SK-N-SH (cell line): Measurements from ENCODE around the gene LHX4. TPM values are rescaled to one million over a fixed set of nuclear protein-coding genes. Genes with fewer than 3 reads are reported as not detected.

Experiments
- CTCF ChIA-PET: fragments of 300-600, 350-600 bp; formaldehyde crosslinking; extraction: SDS; loops from one replicate; lab custom pipeline; 2021; lab: Yijun Ruan, JAX
- POLR2A ChIA-PET: fragments of 350-600 bp; sonication (Branson Sonifier 250); formaldehyde crosslinking; extraction: SDS; loops from one replicate; lab custom pipeline; 2020; ENCODE audit warnings: antibody characterized with exemption, inconsistent platforms; lab: Yijun Ruan, JAX
- DNase-seq: peaks from one replicate; pipeline ENCODE4 v3.0.0; 2012
- H2AFZ ChIP-seq: fragments of 200-600 bp; sonication (generic); 2 replicates; pipeline ENCODE4 v1.8.1; 2016; ENCODE audit warnings: antibody characterized with exemption, mild to moderate bottlenecking, low read depth
- H3F3A ChIP-seq: fragments of 200-600 bp; sonication (generic); replicated peaks from 2 replicates; pipeline ENCODE3; 2016; ENCODE audit warnings: antibody characterized with exemption, mild to moderate bottlenecking; ENCODE audit not compliant: insufficient read depth
- H3K27ac ChIP-seq, 2 experiments: fragments of 200-500 bp in 1 of 2; fragments of 200-600 bp in 1 of 2; sonication (Bioruptor generic) in 1 of 2; sonication (generic), shearing (Covaris generic) in 1 of 2; 2 replicates each; pipeline versions ENCODE4 v1.5.1 to v1.6.1; 2014 to 2016; ENCODE audit warnings: low read depth in 2 of 2, inconsistent platforms in 1 of 2, low read length in 1 of 2, mild to moderate bottlenecking in 1 of 2, mixed read lengths in 1 of 2
- H3K27me3 ChIP-seq: fragments of 200-600 bp; sonication (generic), shearing (Covaris generic); 2 replicates; pipeline ENCODE4 v1.6.1; 2016; ENCODE audit warnings: mixed run types; ENCODE audit not compliant: insufficient read depth
- H3K36me3 ChIP-seq, 2 experiments: fragments of 200-500 bp in 1 of 2; fragments of 200-600 bp in 1 of 2; sonication (Bioruptor generic) in 1 of 2; sonication (generic) in 1 of 2; replicated peaks in 1 of 2; 2 replicates each; pipeline versions ENCODE3 to v1.5.1; 2014 to 2016; ENCODE audit warnings: low read length in 1 of 2, mild to moderate bottlenecking in 1 of 2; ENCODE audit not compliant: insufficient read depth in 2 of 2, control insufficient read depth in 1 of 2
- H3K4me1 ChIP-seq, 2 experiments: fragments of 200-500 bp in 1 of 2; fragments of 200-600 bp in 1 of 2; sonication (Bioruptor generic) in 1 of 2; sonication (generic), shearing (Covaris generic) in 1 of 2; 2 replicates each; pipeline versions ENCODE4 v1.5.1 to v1.6.1; 2014 to 2016; ENCODE audit warnings: low read depth in 1 of 2, low read length in 1 of 2, mixed run types in 1 of 2; ENCODE audit not compliant: insufficient read depth in 2 of 2, control insufficient read depth in 1 of 2
- H3K4me2 ChIP-seq: fragments of 200-600 bp; sonication (generic), shearing (Covaris generic); 2 replicates; pipeline ENCODE4 v1.6.1; 2017; ENCODE audit warnings: mixed run types
- H3K4me3 ChIP-seq, 2 experiments: fragments of 200-500 bp in 1 of 2; fragments of 200-600 bp in 1 of 2; sonication (Bioruptor generic) in 1 of 2; sonication (generic), shearing (Covaris generic) in 1 of 2; 2 replicates each; pipeline versions ENCODE4 v1.5.1 to v1.8.1; 2014 to 2016; ENCODE audit warnings: low read depth in 2 of 2, inconsistent platforms in 1 of 2, low read length in 1 of 2, mild to moderate bottlenecking in 1 of 2, mixed read lengths in 1 of 2, moderate library complexity in 1 of 2
- H3K79me2 ChIP-seq: fragments of 200-600 bp; sonication (generic); 2 replicates; pipeline ENCODE4 v1.8.1; 2017; ENCODE audit warnings: mild to moderate bottlenecking; ENCODE audit not compliant: insufficient read depth
- H3K9ac ChIP-seq: fragments of 200-600 bp; sonication (generic); 2 replicates; pipeline ENCODE4 v1.6.1; 2017; ENCODE audit warnings: mixed run types
- H3K9me2 ChIP-seq: fragments of 200-600 bp; sonication (generic); 2 replicates; pipeline ENCODE4 v1.6.1; 2017; ENCODE audit warnings: mixed run types
- H3K9me3 ChIP-seq: fragments of 200-600 bp; sonication (generic); 2 replicates; pipeline ENCODE4 v1.6.1; 2017; ENCODE audit warnings: mixed run types, mild to moderate bottlenecking, moderate library complexity
- H4K20me1 ChIP-seq: fragments of 200-600 bp; sonication (generic); 2 replicates; pipeline ENCODE4 v1.6.1; 2017; ENCODE audit warnings: mild to moderate bottlenecking, mixed run types; ENCODE audit not compliant: insufficient read depth
- EP300 ChIP-seq, 2 experiments: IDR thresholded peaks; 2 replicates each; pipeline versions ENCODE4 v1.4.0 to v1.6.1; 2012; ENCODE audit warnings: borderline replicate concordance in 1 of 2, low read depth in 1 of 2, low read length in 1 of 2
- FOSL2 ChIP-seq: IDR thresholded peaks from 2 replicates; pipeline ENCODE4 v1.4.0; 2012; ENCODE audit warnings: low read depth, mild to moderate bottlenecking, moderate library complexity, borderline replicate concordance
- FOXJ3 ChIP-seq: sonication (generic); formaldehyde crosslinking; IDR thresholded peaks from 2 replicates; pipeline ENCODE4 v1.5.1; 2020; ENCODE audit warnings: mild to moderate bottlenecking, missing genetic modification reagents
- FOXM1 ChIP-seq: IDR thresholded peaks from 2 replicates; pipeline ENCODE4 v1.4.0; 2012; ENCODE audit warnings: low read depth, mild to moderate bottlenecking
- GATA2 ChIP-seq: sonication (generic); formaldehyde crosslinking; IDR thresholded peaks from 2 replicates; pipeline ENCODE4 v1.5.0; 2020; ENCODE audit warnings: mild to moderate bottlenecking, missing genetic modification reagents
- MXI1 ChIP-seq: IDR thresholded peaks from 2 replicates; pipeline ENCODE4 v1.6.1; 2012; ENCODE audit warnings: mild to moderate bottlenecking, low read depth, low read length, improper control_type of control experiment
- NFIC ChIP-seq: IDR thresholded peaks from 2 replicates; pipeline ENCODE4 v1.4.0; 2012; ENCODE audit warnings: borderline replicate concordance
- POLR2AphosphoS5 ChIP-seq: IDR thresholded peaks from 2 replicates; pipeline ENCODE4 v1.6.1; 2012; ENCODE audit warnings: low read depth, low read length
- RFX5 ChIP-seq: IDR thresholded peaks from 2 replicates; pipeline ENCODE4 v1.6.1; 2012; ENCODE audit warnings: mild to moderate bottlenecking, improper control_type of control experiment, low read length
- WGBS: methylation state at CpG from one replicate; pipeline ENCODE4 v1.1.6; 2017; ENCODE audit warnings: low lambda C conversion rate; 5-methylcytosine and 5-hydroxymethylcytosine counted together
- polyA plus RNA-seq, 3 experiments: library from polyadenylated mRNA; depleted of rRNA; stranded (reverse); fragments of >200 nt; gene quantifications; 2 replicates each; pipeline ENCODE4 v1.2.3, GENCODE V29; 2012
- TF ChIP-seq, protein P1 (sequence below): fragments of 150-350 bp; IDR thresholded peaks from 2 replicates; pipeline ENCODE4 v1.6.1; 2017; ENCODE audit warnings: antibody characterized with exemption, low read length, low read depth, borderline replicate concordance
- TF ChIP-seq, protein P2 (sequence below): IDR thresholded peaks from 2 replicates; pipeline ENCODE4 v1.4.0; 2012; ENCODE audit warnings: low read depth, borderline replicate concordance

The LHX4 gene
- polyA plus RNA-seq, 1 of the 3 experiments (the other 2 are of a cell fraction), result not detected

GRCh38 chr1:180280617-180281016 is 50.6 kb downstream of the LHX4 start:
- Histone ChIP-seq H2AFZ (no peak overlapping the region), H3K27ac (no peak overlapping the region), H3K9me2 (no peaks in the 10 kb centered on the region), H3K4me1 (peaks cover 0 to 12% of the 10 kb centered on the region in 2 experiments; a peak in 2 of 4 replicates), H3K79me2 (no peaks in the 10 kb centered on the region), H3K4me2 (no peak overlapping the region), H3K9ac (no peak overlapping the region), H3F3A (no peaks in the 10 kb centered on the region), H3K9me3 (no peaks in the 10 kb centered on the region), H4K20me1 (no peaks in the 10 kb centered on the region), H3K36me3 (peaks cover 7 to 54% of the 10 kb centered on the region in 2 experiments), H3K4me3 (no peak overlapping the region)
- no peak for DNase-seq
- 76% methylated on average over 2 of the region's 2 CpGs for WGBS
- ChIA-PET CTCF (interaction anchor here (1.1 kb wide), 1 partner anchor 10 kb away, joined by 5 read pairs; no protein-coding TSS in a partner anchor), POLR2A (no interaction called here)
- no peak for TF ChIP-seq FOXM1
- no peak for TF ChIP-seq EP300 (IDR thresholded peaks at IDR 0.05; ENCODE audit: borderline replicate concordance in 1 of 2, low read depth in 1 of 2, low read length in 1 of 2)
- TF ChIP-seq, protein P1, sequence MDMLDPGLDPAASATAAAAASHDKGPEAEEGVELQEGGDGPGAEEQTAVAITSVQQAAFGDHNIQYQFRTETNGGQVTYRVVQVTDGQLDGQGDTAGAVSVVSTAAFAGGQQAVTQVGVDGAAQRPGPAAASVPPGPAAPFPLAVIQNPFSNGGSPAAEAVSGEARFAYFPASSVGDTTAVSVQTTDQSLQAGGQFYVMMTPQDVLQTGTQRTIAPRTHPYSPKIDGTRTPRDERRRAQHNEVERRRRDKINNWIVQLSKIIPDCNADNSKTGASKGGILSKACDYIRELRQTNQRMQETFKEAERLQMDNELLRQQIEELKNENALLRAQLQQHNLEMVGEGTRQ, result no peak
- TF ChIP-seq, all 33 proteins: peak for 0
- H3K27me3 ChIP-seq, result no peaks in the 10 kb centered on the region

DNA sequence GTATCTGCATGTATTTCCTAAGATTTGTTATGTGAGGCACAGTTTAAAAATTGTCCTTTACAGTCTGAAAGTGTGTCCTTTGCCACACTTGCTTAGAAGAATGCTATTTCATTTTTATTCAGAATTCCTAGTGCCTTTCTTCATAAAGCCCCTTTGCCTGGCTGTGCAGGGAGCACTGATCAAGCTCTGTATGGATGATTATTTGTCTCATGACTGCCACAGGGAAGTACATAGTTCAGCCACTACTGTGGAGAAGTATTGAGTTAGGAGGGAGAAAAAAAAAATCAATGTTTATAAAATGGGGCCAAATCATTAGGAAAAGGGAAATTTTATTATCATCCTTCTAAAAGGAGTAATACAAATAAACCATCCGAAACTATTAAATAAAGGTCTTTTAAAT is 51.4 kb downstream of the LHX4 start:
- Histone ChIP-seq H3K9me2 (no peaks in the 10 kb centered on the region), H3K79me2 (no peaks in the 10 kb centered on the region), H3K36me3 (peaks cover 11 to 54% of the 10 kb centered on the region in 2 experiments), H3F3A (no peaks in the 10 kb centered on the region), H3K9me3 (no peaks in the 10 kb centered on the region), H3K4me3 (no peak overlapping the region), H3K4me2 (no peak overlapping the region)
- POLR2A ChIA-PET, result no interaction called here
- CTCF ChIA-PET, result interaction anchor here (1.1 kb wide), 1 partner anchor 11 kb away, joined by 5 read pairs; no protein-coding TSS in a partner anchor
- DNase-seq, result no peak
- 97% methylated on average over 1 of the region's 1 CpG for WGBS
- TF ChIP-seq RFX5 (no peak), FOXJ3 (CRISPR knock-in tag) (no peak), NFIC (no peak), GATA2 (CRISPR knock-in tag) (no peak), FOSL2 (no peak), FOXM1 (no peak), MXI1 (no peak), POLR2AphosphoS5 (no peak)
- TF ChIP-seq, protein P2, sequence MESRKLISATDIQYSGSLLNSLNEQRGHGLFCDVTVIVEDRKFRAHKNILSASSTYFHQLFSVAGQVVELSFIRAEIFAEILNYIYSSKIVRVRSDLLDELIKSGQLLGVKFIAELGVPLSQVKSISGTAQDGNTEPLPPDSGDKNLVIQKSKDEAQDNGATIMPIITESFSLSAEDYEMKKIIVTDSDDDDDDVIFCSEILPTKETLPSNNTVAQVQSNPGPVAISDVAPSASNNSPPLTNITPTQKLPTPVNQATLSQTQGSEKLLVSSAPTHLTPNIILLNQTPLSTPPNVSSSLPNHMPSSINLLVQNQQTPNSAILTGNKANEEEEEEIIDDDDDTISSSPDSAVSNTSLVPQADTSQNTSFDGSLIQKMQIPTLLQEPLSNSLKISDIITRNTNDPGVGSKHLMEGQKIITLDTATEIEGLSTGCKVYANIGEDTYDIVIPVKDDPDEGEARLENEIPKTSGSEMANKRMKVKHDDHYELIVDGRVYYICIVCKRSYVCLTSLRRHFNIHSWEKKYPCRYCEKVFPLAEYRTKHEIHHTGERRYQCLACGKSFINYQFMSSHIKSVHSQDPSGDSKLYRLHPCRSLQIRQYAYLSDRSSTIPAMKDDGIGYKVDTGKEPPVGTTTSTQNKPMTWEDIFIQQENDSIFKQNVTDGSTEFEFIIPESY, result no peak
- TF ChIP-seq, all 33 proteins: peak for 0
- Histone ChIP-seq H4K20me1 (no peaks in the 10 kb centered on the region), H3K9ac (no peak overlapping the region), H3K27ac (no peak overlapping the region), H2AFZ (no peak overlapping the region), H3K27me3 (no peaks in the 10 kb centered on the region), H3K4me1 (peaks cover 0 to 12% of the 10 kb centered on the region in 2 experiments; a peak in 2 of 4 replicates)
